ENCODE measurements around the gene SRSF3. TPM values are rescaled to one million over a fixed set of nuclear protein-coding genes. Genes with fewer than 3 reads are reported as not detected.

The SRSF3 gene
- total RNA-seq, 1 experiment from 2014 or later: 682 TPM

- Histone ChIP-seq H3K27ac (ENCODE audit: low read depth, low read length, poor library complexity, severe bottlenecking) (no peak overlapping the region), H3K9me3 (ENCODE audit: low read depth, low read length, poor library complexity, severe bottlenecking) (no peaks in the 10 kb centered on the region), H3K4me1 (ENCODE audit: insufficient read depth, low read length, poor library complexity, severe bottlenecking) (no peaks in the 10 kb centered on the region), H3K36me3 (ENCODE audit: insufficient read depth, low read length, poor library complexity, severe bottlenecking) (no peaks in the 10 kb centered on the region), H3K27me3 (replicated peaks; ENCODE audit: insufficient read depth, low read depth, low read length, poor library complexity) (no peaks in the 10 kb centered on the region), H3K4me3 (ENCODE audit: low read depth, low read length, poor library complexity, severe bottlenecking) (no peak overlapping the region)
- POLR2A ChIA-PET (ENCODE audit: low non-redundant PET): no interaction called here
- intact Hi-C loops (cut with micrococcal nuclease; ENCODE audit: unreplicated experiment): no loop called here
- DNase-seq (ENCODE audit: low spot score): no peak
- TF ChIP-seq CTCF (conservative IDR thresholded peaks at IDR 0.05; ENCODE audit: low read depth, low read length) (no peak), EZH2 (IDR thresholded peaks at IDR 0.05; ENCODE audit: borderline replicate concordance, low read depth, low read length, poor library complexity, severe bottlenecking) (no peak)
- no TSS peak for BruUV-seq (replicated peaks)
- CTCF ChIA-PET: no interaction called here
These were observed 35.0 kb upstream of the SRSF3 start for GRCh38 chr6:36559011-36559793.

GRCh38 chr6:36560822-36561221 is 33.3 kb upstream of the SRSF3 start:
- BruUV-seq (replicated peaks): no TSS peak
- no peaks in the 10 kb centered on the region for H3K9me3 ChIP-seq (ENCODE audit: low read depth, low read length, poor library complexity, severe bottlenecking)
- no peak overlapping the region for H3K4me3 ChIP-seq (ENCODE audit: low read depth, low read length, poor library complexity, severe bottlenecking)
- no peak overlapping the region for H3K27ac ChIP-seq (ENCODE audit: low read depth, low read length, poor library complexity, severe bottlenecking)
- H3K36me3 ChIP-seq (ENCODE audit: insufficient read depth, low read length, poor library complexity, severe bottlenecking): no peaks in the 10 kb centered on the region
- no peak for DNase-seq (ENCODE audit: low spot score)
- no peaks in the 10 kb centered on the region for H3K4me1 ChIP-seq (ENCODE audit: insufficient read depth, low read length, poor library complexity, severe bottlenecking)
- intact Hi-C loops (cut with micrococcal nuclease; ENCODE audit: unreplicated experiment): no loop called here
- TF ChIP-seq EZH2 (IDR thresholded peaks at IDR 0.05; ENCODE audit: borderline replicate concordance, low read depth, low read length, poor library complexity, severe bottlenecking) (no peak), CTCF (conservative IDR thresholded peaks at IDR 0.05; ENCODE audit: low read depth, low read length) (no peak)
- H3K27me3 ChIP-seq (replicated peaks; ENCODE audit: insufficient read depth, low read depth, low read length, poor library complexity): no peaks in the 10 kb centered on the region
- POLR2A ChIA-PET (ENCODE audit: low non-redundant PET): no interaction called here
- CTCF ChIA-PET: no interaction called here

DNA sequence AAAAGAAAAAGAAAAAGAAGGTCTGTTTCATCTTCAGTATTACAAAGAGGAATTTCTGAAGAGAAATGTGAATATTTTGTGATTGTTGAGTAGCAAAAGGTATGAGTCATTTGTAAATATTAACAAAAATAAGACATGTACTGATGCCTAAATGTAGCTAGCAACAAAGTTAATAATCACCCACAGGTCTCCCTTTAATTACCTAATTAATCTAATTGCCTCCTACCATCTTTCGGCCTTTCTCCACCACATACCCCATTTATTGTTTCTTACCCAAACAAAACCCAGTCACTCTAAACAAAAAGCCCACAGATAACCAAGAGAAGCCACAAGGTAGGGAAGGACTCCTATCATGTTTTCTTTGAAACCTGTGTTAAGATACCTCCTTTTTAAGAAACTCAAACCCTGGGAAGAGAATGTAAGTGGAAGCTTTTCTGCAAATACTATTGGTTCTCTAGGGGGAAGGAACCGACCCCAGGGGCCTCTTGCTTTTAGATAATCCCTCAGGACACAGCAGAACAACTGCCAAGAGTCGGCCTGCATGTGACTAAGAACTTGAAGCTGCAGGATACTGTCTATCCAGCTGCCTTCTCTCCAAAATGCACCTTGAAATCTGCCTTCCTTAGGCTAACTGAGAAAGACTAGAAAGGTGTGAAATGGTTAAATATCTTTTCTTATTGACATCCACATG is 30.8 kb upstream of the SRSF3 start:
- no TSS peak for BruUV-seq (replicated peaks)
- CTCF ChIA-PET: no interaction called here

More for the DNA sequence above, 30.8 kb upstream of the SRSF3 start:
- POLR2A ChIA-PET (ENCODE audit: low non-redundant PET): interaction anchor here (0.6 kb wide), 1 partner anchor 9 kb away, joined by 12 read pairs; no protein-coding TSS in a partner anchor
- no peak overlapping the region for H3K27ac ChIP-seq (ENCODE audit: low read depth, low read length, poor library complexity, severe bottlenecking)
- H3K27me3 ChIP-seq (replicated peaks; ENCODE audit: insufficient read depth, low read depth, low read length, poor library complexity): no peaks in the 10 kb centered on the region
- no peaks in the 10 kb centered on the region for H3K36me3 ChIP-seq (ENCODE audit: insufficient read depth, low read length, poor library complexity, severe bottlenecking)
- no peaks in the 10 kb centered on the region for H3K9me3 ChIP-seq (ENCODE audit: low read depth, low read length, poor library complexity, severe bottlenecking)
- peak; percentile 23 for DNase-seq (ENCODE audit: low spot score)
- no peaks in the 10 kb centered on the region for H3K4me1 ChIP-seq (ENCODE audit: insufficient read depth, low read length, poor library complexity, severe bottlenecking)
- H3K4me3 ChIP-seq (ENCODE audit: low read depth, low read length, poor library complexity, severe bottlenecking): no peak overlapping the region
- intact Hi-C loops (cut with micrococcal nuclease; ENCODE audit: unreplicated experiment): no loop called here
- TF ChIP-seq EZH2 (IDR thresholded peaks at IDR 0.05; ENCODE audit: borderline replicate concordance, low read depth, low read length, poor library complexity, severe bottlenecking) (no peak), CTCF (conservative IDR thresholded peaks at IDR 0.05; ENCODE audit: low read depth, low read length) (no peak)
